Erythroblast (primary cell): ENCODE data around the gene POLD3.

ENCODE experiments used
- GATA1 ChIP-seq: IDR thresholded peaks from 2 replicates; pipeline ENCODE4 v1.6.1; 2011; ENCODE audit warnings: low read depth, mild to moderate bottlenecking, control low read depth, low read length, moderate library complexity
- POLR2A ChIP-seq: IDR thresholded peaks from 2 replicates; pipeline ENCODE4 v1.6.1; 2011; ENCODE audit warnings: mild to moderate bottlenecking, low read length

GRCh38 chr11:74570266-74571061 lies 21.9 kb upstream of the POLD3 start:
- no peak for TF ChIP-seq POLR2A
- no peak for TF ChIP-seq GATA1
